WERI-Rb-1 (cell line): Measurements from ENCODE around the gene PPP4C.

Experiments used
- DNase-seq: peaks from one replicate; pipeline ENCODE4 v3.0.0-alpha.2; 2020
- H3K27ac ChIP-seq: fragments of 250-450 bp; sonication (Bioruptor Pico); 2 replicates; pipeline ENCODE4 v1.5.1; 2020; ENCODE audit warnings: mild to moderate bottlenecking, moderate library complexity
- H3K27me3 ChIP-seq: fragments of 250-450 bp; sonication (Bioruptor Pico); 2 replicates; pipeline ENCODE4 v1.5.1; 2021; ENCODE audit warnings: mild to moderate bottlenecking, low read depth, moderate library complexity; ENCODE audit not compliant: insufficient read depth, severe bottlenecking
- H3K36me3 ChIP-seq: fragments of 250-450 bp; sonication (Bioruptor Pico); 2 replicates; pipeline ENCODE4 v1.5.1; 2020; ENCODE audit warnings: mild to moderate bottlenecking, moderate library complexity
- H3K4me3 ChIP-seq: 2 replicates; pipeline ENCODE4 v1.5.1; 2011; ENCODE audit warnings: low read depth, mild to moderate bottlenecking, control low read depth, low read length
- H3K9me3 ChIP-seq: fragments of 250-450 bp; sonication (Bioruptor Pico); 2 replicates; pipeline ENCODE4 v1.5.1; 2021; ENCODE audit warnings: mild to moderate bottlenecking, moderate library complexity; ENCODE audit not compliant: severe bottlenecking
- CTCF ChIP-seq: IDR thresholded peaks from 2 replicates; pipeline ENCODE4 v1.5.1; 2011; ENCODE audit warnings: low read depth, mild to moderate bottlenecking, control low read depth, inconsistent platforms, low read length

The PPP4C gene

GRCh38 chr16:30066761-30067583, 8.8 kb upstream of the PPP4C start:
- Histone ChIP-seq H3K36me3 (peaks cover 67% of the 10 kb centered on the region), H3K4me3 (peak overlapping the region; percentile 96), H3K27me3 (no peaks in the 10 kb centered on the region), H3K9me3 (peaks cover 2% of the 10 kb centered on the region), H3K27ac (peak overlapping the region; percentile 94)
- no peak for DNase-seq
- no peak for TF ChIP-seq CTCF

DNA sequence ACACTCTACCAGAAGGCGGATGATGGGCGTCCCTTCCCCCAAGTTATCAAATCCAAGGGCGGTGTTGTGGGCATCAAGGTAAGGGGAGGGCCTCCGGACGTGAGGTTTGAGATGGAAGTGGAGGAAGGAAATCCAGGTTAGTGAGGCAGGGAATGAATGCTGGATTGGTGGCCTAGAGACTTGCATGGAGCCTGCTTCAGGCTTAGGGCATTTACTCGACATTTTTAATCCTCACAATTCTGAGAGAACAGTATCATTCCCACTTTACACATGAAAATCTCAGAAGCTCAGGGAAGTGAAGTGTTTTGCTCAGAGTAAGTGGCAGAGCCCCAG, 8.2 kb upstream of the PPP4C start:
- no peak overlapping the region for H3K27ac ChIP-seq
- DNase-seq, result no peak
- H3K36me3 ChIP-seq, result peaks cover 73% of the 10 kb centered on the region

GRCh38 chr16:30068333-30068732, 7.5 kb upstream of the PPP4C start:
- no peak for DNase-seq
- TF ChIP-seq CTCF, result no peak
- no peaks in the 10 kb centered on the region for H3K9me3 ChIP-seq
- H3K4me3 ChIP-seq, result no peak overlapping the region
- no peak overlapping the region for H3K27ac ChIP-seq
- H3K27me3 ChIP-seq, result no peaks in the 10 kb centered on the region
- peaks cover 81% of the 10 kb centered on the region for H3K36me3 ChIP-seq

More for the DNA sequence above, 8.2 kb upstream of the PPP4C start:
- no peaks in the 10 kb centered on the region for H3K9me3 ChIP-seq
- H3K4me3 ChIP-seq, result no peak overlapping the region
- H3K27me3 ChIP-seq, result no peaks in the 10 kb centered on the region
- no peak for TF ChIP-seq CTCF

DNA sequence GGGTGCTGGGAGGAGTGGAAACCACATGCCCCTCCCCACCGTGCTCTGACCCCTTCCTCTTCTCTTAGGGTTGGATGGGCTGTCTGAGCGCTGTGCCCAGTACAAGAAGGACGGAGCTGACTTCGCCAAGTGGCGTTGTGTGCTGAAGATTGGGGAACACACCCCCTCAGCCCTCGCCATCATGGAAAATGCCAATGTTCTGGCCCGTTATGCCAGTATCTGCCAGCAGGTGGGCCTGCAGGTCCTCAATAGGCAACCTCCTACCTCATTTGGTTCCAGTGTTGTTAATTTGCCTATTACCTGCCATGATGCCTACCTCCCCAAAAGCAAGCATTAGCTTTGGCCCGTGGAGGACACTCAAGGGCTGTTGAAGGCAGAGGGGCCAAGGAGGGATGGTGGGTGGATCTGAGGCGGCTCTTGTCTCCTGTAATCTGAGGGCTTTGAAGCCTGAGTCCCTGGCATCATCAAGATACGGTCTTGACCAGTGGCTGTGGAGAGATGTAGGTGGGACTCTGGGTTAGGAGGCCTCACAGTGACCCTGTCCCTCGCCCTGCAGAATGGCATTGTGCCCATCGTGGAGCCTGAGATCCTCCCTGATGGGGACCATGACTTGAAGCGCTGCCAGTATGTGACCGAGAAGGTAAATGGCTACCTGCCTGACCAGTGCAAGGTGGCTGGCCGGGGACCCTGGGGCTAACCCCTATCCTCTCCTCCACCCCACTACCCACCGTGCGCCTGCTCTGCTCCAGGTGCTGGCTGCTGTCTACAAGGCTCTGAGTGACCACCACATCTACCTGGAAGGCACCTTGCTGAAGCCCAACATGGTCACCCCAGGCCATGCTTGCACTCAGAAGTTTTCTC, 6.8 kb upstream of the PPP4C start:
- peak; percentile 60 for TF ChIP-seq CTCF
- H3K36me3 ChIP-seq, result peaks cover 87% of the 10 kb centered on the region
- no peak for DNase-seq

DNA sequence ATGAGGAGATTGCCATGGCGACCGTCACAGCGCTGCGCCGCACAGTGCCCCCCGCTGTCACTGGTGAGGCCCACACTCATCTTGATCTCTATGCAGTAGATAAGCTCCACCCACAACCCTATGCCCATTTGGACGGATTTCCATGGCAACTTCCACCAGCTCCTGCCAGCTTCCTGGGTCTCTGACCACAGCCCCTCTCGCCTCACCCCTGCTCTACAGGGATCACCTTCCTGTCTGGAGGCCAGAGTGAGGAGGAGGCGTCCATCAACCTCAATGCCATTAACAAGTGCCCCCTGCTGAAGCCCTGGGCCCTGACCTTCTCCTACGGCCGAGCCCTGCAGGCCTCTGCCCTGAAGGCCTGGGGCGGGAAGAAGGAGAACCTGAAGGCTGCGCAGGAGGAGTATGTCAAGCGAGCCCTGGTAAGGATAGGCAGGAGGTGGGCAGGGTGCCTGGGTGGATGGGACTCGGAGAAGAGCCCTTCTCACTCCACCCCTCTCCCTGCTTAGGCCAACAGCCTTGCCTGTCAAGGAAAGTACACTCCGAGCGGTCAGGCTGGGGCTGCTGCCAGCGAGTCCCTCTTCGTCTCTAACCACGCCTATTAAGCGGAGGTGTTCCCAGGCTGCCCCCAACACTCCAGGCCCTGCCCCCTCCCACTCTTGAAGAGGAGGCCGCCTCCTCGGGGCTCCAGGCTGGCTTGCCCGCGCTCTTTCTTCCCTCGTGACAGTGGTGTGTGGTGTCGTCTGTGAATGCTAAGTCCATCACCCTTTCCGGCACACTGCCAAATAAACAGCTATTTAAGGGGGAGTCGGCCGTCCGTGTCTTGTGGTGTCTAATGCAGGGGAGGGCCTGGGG, 6.0 kb upstream of the PPP4C start:
- DNase-seq, result no peak
- Histone ChIP-seq H3K9me3 (no peaks in the 10 kb centered on the region), H3K27ac (no peak overlapping the region), H3K27me3 (no peaks in the 10 kb centered on the region), H3K36me3 (peaks cover 89% of the 10 kb centered on the region), H3K4me3 (no peak overlapping the region)
- no peak for TF ChIP-seq CTCF

More for the DNA sequence above, 6.8 kb upstream of the PPP4C start:
- no peaks in the 10 kb centered on the region for H3K27me3 ChIP-seq
- H3K4me3 ChIP-seq, result no peak overlapping the region
- H3K27ac ChIP-seq, result no peak overlapping the region
- no peaks in the 10 kb centered on the region for H3K9me3 ChIP-seq
